GM12892 (cell line): ENCODE measurements around the gene PIP5K1C.

Experiments
- POLR2A ChIP-seq: IDR thresholded peaks from 2 replicates; pipeline ENCODE4 v1.6.1; 2011; ENCODE audit warnings: low read depth, low read length, control low read depth
- POLR2AphosphoS5 ChIP-seq: IDR thresholded peaks from 2 replicates; pipeline ENCODE4 v1.6.1; 2011; ENCODE audit warnings: low read depth, low read length, control low read depth
- TAF1 ChIP-seq: IDR thresholded peaks from 2 replicates; pipeline ENCODE4 v1.6.1; 2011; ENCODE audit warnings: low read depth, mild to moderate bottlenecking, control low read depth, low read length, borderline replicate concordance

DNA sequence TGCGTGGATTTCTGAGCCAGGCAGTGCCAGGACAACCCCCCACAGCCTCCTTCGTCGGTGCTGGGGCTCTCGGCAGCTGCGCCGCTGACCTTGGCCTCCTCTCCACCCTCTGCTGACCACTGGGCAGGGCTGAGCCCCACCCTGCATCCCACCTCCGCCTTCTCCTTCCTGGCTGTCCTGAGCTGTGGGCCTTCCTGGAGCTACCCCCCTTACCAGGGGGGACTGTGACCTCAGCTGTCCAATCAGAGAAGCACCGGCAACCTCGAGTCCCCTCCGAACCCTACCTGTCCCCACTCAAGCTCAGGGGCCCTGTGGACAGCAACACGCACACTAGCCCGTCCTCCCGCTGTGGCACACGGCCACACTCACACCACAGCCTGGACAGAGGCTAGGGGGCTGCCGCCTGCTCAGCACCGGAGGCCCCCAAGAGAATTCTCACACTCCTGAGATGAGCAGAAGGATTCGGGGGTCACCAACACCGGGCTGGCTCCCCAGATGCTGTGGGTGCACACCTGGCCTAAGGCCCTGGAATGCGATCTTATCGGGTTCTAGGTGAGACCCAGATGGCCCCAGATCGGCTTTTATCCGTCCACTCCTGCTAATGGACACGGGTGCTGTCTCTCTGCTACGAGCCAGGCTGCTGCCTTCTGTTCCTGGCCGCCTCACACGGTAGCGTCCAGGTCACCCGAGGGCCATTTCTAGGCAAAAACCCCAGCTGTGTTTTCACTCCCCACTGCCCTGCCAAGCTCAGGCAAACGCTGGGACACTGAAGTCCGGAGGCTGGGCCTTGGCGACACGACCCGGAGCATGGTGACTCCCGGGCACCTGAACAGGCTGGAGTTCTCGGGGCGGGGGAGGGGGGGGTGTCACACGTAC, 41.2 kb downstream of the PIP5K1C start:
- no peak for TF ChIP-seq POLR2A
- no peak for TF ChIP-seq POLR2AphosphoS5
- TF ChIP-seq TAF1: no peak
